ENCODE measurements around the gene OCA2.
"Not testable (repeated sequence)": the region's sequence is repeated elsewhere in the genome, so short reads cannot be mapped to it uniquely, and the experiment has no call there.

The OCA2 gene

DNA sequence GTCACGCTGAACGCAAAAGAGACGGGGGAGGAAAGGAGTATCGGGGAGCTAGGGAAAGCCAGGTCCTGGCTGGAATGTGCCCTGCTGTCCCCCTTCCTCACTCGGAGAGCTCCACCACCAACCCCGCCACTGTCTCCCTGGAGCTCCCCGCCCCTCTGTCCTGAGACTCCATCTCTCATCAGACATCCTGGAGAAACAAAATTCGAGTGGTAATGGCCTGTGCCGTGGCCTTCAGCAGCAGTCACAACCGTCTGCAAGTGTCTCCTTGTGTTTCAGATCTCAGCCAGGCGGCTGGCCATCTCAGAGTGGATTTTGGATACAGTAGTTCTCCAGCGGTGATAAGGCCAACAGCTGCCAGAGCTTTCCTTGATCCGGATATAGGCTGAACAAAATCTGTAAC lies 76.9 kb downstream of the OCA2 start:
- DNase-seq: no peak

- DNase-seq: no peak
Measured at GRCh38 chr15:28021281-28022039, 77.7 kb downstream of the OCA2 start.

DNA sequence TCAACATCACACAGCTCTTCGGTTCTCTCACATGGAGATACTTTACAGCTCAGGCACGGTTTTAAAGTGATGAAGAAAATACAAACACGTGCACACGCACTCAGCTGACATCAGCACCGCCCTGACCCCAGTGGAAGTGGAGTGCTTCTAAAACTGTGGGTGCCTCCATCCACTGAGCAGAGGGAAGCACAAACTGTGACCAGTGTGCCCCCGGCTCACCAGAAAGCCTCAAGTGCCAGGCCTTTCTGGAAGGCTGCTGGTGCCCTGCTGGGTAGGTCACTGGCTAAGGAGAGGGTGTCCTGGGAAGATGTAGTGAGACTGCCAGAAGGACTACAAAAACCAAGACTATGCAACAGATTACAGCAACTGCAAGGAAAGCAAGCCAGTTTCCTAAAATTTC lies 78.5 kb downstream of the OCA2 start:
- DNase-seq: no peak

GRCh38 chr15:28019594-28020309 lies 79.4 kb downstream of the OCA2 start:
- DNase-seq: no peak

GRCh38 chr15:28018291-28019044 lies 80.6 kb downstream of the OCA2 start:
- DNase-seq: no peak

DNA sequence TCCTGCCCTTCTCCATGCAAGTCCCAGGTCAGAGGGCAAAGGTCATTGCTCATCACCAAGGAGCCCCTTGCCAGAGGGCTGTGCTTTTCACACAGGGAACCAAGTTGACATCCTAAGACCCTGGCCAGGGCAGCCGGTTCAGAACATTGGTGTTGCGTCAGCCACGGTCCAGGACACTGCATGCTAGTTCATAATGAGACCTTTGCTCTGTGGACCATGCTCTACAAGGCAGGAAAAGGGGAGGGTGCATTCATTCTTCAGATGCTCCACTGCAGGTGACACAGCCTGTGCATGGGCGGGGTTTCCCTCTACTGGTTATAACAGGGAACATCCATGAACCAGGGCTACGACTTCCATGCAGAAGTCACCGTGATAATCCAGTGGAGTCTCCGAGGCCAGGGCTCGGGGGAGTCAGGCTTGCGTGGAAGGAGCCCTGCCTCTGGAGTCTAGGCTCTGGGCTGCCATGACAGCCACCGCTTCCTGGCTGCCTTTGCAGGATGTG lies 81.6 kb downstream of the OCA2 start:
- DNase-seq: no peak

- DNase-seq: no peak
Measured at GRCh38 chr15:28015855-28016254, 83.3 kb downstream of the OCA2 start.

GRCh38 chr15:28014623-28015200 lies 84.4 kb downstream of the OCA2 start:
- DNase-seq: no peak

- no peak for DNase-seq
Measured at GRCh38 chr15:28013976-28014375, 85.1 kb downstream of the OCA2 start.

DNA sequence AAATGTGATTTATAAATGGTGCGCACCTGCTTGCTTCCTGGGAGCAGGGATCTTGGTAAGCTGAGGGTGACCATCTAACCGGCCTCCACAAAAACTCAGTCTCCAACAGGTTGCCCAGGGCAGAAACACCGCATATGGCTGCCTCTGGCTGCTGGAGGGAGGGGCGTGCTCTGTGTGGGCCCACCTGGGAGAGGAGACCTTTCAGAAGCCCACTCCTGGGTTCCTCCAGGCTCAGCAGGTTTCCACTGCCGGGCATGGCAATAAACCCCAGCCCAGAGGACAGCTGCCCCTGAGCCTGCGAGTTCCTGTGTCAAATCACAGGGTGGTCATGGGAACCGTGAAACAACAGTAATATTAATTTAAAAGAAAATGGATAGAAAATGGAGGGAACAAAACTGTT lies 85.6 kb downstream of the OCA2 start:
- DNase-seq: no peak

DNA sequence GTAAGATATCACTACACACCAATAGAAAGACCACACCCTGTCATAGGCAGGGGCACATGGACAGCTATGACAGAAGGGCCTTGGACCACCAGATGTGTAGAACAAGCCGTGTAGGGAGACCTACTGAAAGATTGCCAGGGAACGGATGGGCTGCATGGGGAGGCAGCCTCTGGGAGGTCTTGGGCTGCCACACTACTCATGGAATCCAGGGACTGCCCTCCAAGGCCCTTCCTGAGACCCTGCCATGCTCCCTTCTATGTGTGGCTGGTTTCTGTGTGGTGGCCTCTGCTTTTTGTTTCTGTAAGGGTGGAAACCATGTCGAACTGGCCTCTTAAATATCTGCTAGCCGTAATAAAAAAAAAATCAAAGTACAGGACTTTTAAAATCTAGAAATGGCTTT lies 86.9 kb downstream of the OCA2 start:
- no peak for DNase-seq

DNA sequence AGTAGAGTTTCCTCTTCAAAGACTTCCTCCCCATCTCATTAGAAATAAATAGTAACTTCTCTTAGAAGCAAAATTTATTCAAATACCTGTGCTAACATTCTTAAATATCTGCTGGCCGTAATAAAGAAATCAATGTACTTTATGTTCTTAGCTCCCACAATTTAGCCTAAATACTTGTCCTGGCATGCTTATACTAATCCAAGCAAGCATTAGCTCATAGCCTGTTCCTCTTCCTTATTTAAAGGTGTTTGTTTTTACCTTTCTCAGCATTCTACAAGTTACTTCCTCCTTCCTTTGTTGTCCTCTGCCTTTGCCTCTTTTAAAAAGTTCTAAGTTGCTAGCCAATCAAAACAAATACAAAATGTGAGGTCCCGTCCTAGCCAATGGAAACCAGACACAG lies 90.9 kb downstream of the OCA2 start:
- DNase-seq: not testable (repeated sequence)

- no peak for DNase-seq
Measured at GRCh38 chr15:28006116-28006905, 92.8 kb downstream of the OCA2 start.

DNA sequence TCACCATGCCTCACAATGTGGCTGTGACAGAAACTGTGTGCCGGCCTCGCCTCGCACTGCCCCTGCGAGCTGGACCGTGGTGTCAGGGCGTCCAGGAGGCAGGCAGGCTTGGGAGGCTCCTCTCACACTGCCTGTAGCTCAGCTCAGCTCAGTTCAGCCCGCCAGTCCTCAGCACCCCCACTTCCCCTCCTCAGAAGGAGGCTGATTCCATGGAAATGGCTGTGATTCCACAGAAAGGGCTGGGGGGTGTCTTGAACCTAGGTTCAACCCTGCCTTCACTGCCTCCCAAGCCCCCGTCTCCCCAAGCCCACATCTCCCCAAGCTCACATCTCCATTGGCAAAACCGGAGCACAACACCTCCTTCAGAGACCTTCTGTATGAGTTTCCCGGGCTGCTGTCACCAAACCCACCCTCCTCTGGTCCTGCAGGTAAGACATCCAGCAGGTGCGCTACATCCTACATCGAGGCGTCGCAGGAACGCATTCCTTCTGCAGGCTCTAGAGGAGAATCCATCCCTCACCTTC lies 94.0 kb downstream of the OCA2 start:
- DNase-seq: no peak

GRCh38 chr15:28004143-28005003 lies 94.7 kb downstream of the OCA2 start:
- DNase-seq: no peak

- DNase-seq: no peak
Measured at GRCh38 chr15:28003302-28004037, 95.6 kb downstream of the OCA2 start.

GRCh38 chr15:28002867-28003266 lies 96.2 kb downstream of the OCA2 start:
- DNase-seq: no peak

- DNase-seq: no peak
Measured at GRCh38 chr15:28002136-28002861, 96.8 kb downstream of the OCA2 start.

GRCh38 chr15:28001641-28002040 lies 97.5 kb downstream of the OCA2 start:
- DNase-seq: no peak
